ENCODE data around the gene GNE. TPM values are rescaled to one million over a fixed set of nuclear protein-coding genes. Genes with fewer than 3 reads are reported as not detected.

GNE gene
- total and polyA plus RNA-seq, 2 of the 13 experiments (the other 11 are each of a cell fraction or from before 2014, with no cell fraction given), result 16.1 to 24.1 TPM

- WGBS (ENCODE audit: low lambda C conversion rate), result 61% methylated on average over 7 of the region's 7 CpGs
- DNase-seq (ENCODE audit: low spot score) (peak; percentile 6), ATAC-seq (no peak), FAIRE-seq (no peak)
- H3K36me3 ChIP-seq (replicated peaks in 1 of 2; ENCODE audit: control insufficient read depth in 1 of 2, insufficient read depth in 2 of 2, low read length in 2 of 2), result no peaks in the 10 kb centered on the region
- H4K20me1 ChIP-seq (ENCODE audit: insufficient read depth, low read length), result no peaks in the 10 kb centered on the region
- ChIA-PET CTCF (ENCODE audit: low intra/inter-chr PET ratio, low total read pairs) (no interaction called here), POLR2A (no interaction called here)
- TF ChIP-seq AHR (CRISPR knock-in tag; IDR thresholded peaks at IDR 0.05) (no peak), ZNF775 (CRISPR knock-in tag; IDR thresholded peaks at IDR 0.05; ENCODE audit: borderline replicate concordance) (no peak), NFE2L2 (IDR thresholded peaks at IDR 0.05; ENCODE audit: low read length) (no peak), ZNF616 (CRISPR knock-in tag; IDR thresholded peaks at IDR 0.05; ENCODE audit: low read depth) (no peak), CHCHD3 (CRISPR knock-in tag; IDR thresholded peaks at IDR 0.05) (no peak), BATF2 (CRISPR knock-in tag; IDR thresholded peaks at IDR 0.05) (no peak), RBFOX2 (IDR thresholded peaks at IDR 0.05; ENCODE audit: low read depth, low read length) (no peak), NFE2 (CRISPR knock-in tag; IDR thresholded peaks at IDR 0.05) (no peak), RBM22 (optimal IDR thresholded peaks at IDR 0.05; ENCODE audit: low read length) (no peak)
- TF ChIP-seq, protein P1, sequence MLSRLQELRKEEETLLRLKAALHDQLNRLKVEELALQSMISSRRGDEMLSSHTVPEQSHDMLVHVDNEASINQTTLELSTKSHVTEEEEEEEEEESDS (CRISPR knock-in tag; IDR thresholded peaks at IDR 0.05; ENCODE audit: borderline replicate concordance), result no peak
- intact Hi-C loops (cut with micrococcal nuclease; ENCODE audit: unreplicated experiment) (no loop called here), in situ Hi-C loops (cut with HindIII; ENCODE audit: extremely low pct_ligation_motif_present, low pct_unique_long_range_greater_than_20kb) (no loop called here)
- no TSS peak for BruUV-seq (replicated peaks)
- H3K9ac ChIP-seq (ENCODE audit: insufficient read depth, low read depth, low read length), result no peak overlapping the region
- H3K4me1 ChIP-seq (ENCODE audit: insufficient read depth, low read length), result 0 out of 2 replicates have a peak, but pooled peaks cover under 1% of the 10 kb centered on the region
- no peaks in the 10 kb centered on the region for H3K27me3 ChIP-seq (ENCODE audit: control insufficient read depth in 1 of 2, insufficient read depth in 2 of 2, low read length in 2 of 2)
- no peaks in the 10 kb centered on the region for H3K9me3 ChIP-seq (ENCODE audit: low read length)
- no peak overlapping the region for H2AFZ ChIP-seq (ENCODE audit: low read length)
- H3K4me2 ChIP-seq (ENCODE audit: low read depth, low read length), result no peak overlapping the region
- no peaks in the 10 kb centered on the region for H3K79me2 ChIP-seq (ENCODE audit: insufficient read depth, low read length)
- no peak overlapping the region for H3K4me3 ChIP-seq (replicated peaks in 1 of 3; ENCODE audit: insufficient read depth in 1 of 3, low read depth in 2 of 3, low read length in 3 of 3)
- no peak overlapping the region for H3K27ac ChIP-seq (ENCODE audit: extremely low read length, insufficient read depth, low read length)
Observed at GRCh38 chr9:36276781-36277181, 18.5 kb upstream of the GNE start.
